Central memory CD8-positive, alpha-beta T cell (primary cell): ENCODE results near the gene UMAD1.

Experiments
- ATAC-seq: fragments of 150-1000 bp; cut with Tn5 transposase; replicated peaks from 2 replicates; pipeline ENCODE4 v1.10.0; 2022; ENCODE audit warnings: mild to moderate bottlenecking, moderate FRiP score, moderate number of reproducible peaks; ENCODE audit not compliant: poor library complexity, severe bottlenecking; ENCODE audit errors: extremely low read depth
- DNase-seq, 2 donors: peaks; one replicate each; pipeline ENCODE4 v3.0.0; 2021; ENCODE audit warnings: low spot score in 2 of 2
- H3K27ac Mint-ChIP-seq: one replicate; pipeline ENCODE4 v1.8.0; 2022; ENCODE audit warnings: low read depth, mild to moderate bottlenecking, moderate library complexity, mixed read lengths
- H3K27me3 Mint-ChIP-seq: one replicate; pipeline ENCODE4 v1.8.0; 2022; ENCODE audit warnings: mixed read lengths
- H3K36me3 Mint-ChIP-seq: one replicate; pipeline ENCODE4 v1.8.0; 2022; ENCODE audit warnings: mild to moderate bottlenecking, moderate library complexity, mixed read lengths; ENCODE audit not compliant: insufficient read depth
- H3K4me1 Mint-ChIP-seq: one replicate; pipeline ENCODE4 v1.8.0; 2022; ENCODE audit warnings: mixed read lengths
- H3K4me3 Mint-ChIP-seq: one replicate; pipeline ENCODE4 v1.8.0; 2022; ENCODE audit warnings: mild to moderate bottlenecking, moderate library complexity, mixed read lengths
- H3K9me3 Mint-ChIP-seq: one replicate; pipeline ENCODE4 v1.8.0; 2022; ENCODE audit warnings: mixed read lengths

The UMAD1 gene

DNA sequence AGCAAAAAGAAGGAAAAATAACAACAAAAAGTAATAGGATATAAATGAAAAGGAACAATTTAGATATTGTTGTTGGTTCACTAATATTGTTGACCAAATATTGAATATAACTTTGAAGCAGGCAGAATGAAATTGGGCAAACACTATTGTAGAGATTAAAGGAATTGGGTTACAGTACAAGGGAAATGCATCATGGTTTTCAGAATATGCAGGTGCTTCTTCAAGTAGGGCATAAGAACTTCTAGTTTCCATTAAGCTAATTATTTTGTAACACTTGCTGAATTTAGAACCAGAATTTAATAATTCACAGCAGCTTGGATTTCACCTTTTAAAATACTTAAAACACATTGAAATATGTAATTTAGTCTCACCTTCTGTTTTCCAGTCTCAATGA is 41.4 kb downstream of the UMAD1 start:
- H3K36me3 Mint-ChIP-seq = peaks cover 9% of the 10 kb centered on the region
- no peaks in the 10 kb centered on the region for H3K27me3 Mint-ChIP-seq
- H3K4me3 Mint-ChIP-seq = no peak overlapping the region
- no peaks in the 10 kb centered on the region for H3K9me3 Mint-ChIP-seq
- peaks cover 30% of the 10 kb centered on the region for H3K4me1 Mint-ChIP-seq
- no peak for DNase-seq
- ATAC-seq = no peak
- no peak overlapping the region for H3K27ac Mint-ChIP-seq

DNA sequence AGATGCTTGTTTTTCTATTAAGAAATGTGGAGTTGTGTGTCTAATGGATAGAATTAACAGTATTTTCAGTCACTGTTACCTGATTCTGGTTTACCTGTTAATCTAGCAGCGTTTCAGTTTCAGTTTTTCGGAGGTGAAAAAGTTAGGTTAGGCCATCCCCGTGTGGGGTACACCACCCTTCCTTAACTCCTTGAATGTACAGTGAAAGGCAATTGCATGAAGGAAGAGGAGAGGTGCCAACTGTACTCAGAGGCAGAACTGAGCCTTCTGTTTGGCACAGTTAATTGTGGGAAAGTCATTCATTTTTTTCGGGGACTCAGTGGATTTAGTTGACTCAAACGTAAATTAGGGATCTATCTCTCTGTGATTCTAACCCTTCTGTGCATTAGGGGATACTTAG is 42.3 kb downstream of the UMAD1 start:
- Mint-ChIP-seq H3K27me3 (no peaks in the 10 kb centered on the region), H3K27ac (no peak overlapping the region), H3K9me3 (no peaks in the 10 kb centered on the region), H3K36me3 (peaks cover 7% of the 10 kb centered on the region), H3K4me3 (no peak overlapping the region), H3K4me1 (peaks cover 35% of the 10 kb centered on the region)
- DNase-seq (no peak), ATAC-seq (no peak)

DNA sequence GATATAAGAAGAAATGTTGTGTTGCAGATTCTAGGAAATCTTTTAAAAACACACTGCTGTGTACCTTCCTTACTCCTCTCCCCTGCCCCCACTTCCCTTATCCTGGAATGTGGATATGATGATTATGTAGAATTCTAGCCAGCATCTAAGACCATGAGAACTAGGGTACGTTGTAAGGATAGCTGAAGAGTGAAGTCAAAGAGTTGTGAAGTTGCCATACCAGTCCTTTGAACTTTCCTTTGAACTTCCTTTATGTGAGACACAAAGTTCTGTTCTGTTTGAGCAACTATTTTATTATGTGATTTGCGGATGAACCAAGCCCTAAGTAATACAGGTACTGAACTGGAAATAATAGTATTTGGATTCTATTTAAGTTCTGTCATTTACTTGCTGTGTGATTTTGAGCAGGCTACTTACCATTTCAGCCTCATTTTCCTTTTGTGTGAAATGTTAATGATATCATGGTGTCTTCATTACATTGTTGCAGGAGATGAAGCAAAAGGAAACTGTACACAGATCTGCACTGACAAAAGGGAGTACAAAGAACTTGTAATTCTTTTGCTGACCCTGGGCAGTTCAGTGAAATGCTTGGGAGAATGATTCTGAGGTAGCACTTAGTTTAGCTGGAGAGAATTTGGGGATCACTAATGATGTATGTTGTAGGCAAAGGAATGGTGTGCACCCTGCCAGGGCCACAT is 46.4 kb downstream of the UMAD1 start:
- H3K9me3 Mint-ChIP-seq = no peaks in the 10 kb centered on the region
- H3K4me1 Mint-ChIP-seq = peaks cover 16% of the 10 kb centered on the region
- ATAC-seq = no peak
- H3K27me3 Mint-ChIP-seq = no peaks in the 10 kb centered on the region
- no peak for DNase-seq
- peaks cover 5% of the 10 kb centered on the region for H3K36me3 Mint-ChIP-seq
- no peak overlapping the region for H3K27ac Mint-ChIP-seq
- no peak overlapping the region for H3K4me3 Mint-ChIP-seq

DNA sequence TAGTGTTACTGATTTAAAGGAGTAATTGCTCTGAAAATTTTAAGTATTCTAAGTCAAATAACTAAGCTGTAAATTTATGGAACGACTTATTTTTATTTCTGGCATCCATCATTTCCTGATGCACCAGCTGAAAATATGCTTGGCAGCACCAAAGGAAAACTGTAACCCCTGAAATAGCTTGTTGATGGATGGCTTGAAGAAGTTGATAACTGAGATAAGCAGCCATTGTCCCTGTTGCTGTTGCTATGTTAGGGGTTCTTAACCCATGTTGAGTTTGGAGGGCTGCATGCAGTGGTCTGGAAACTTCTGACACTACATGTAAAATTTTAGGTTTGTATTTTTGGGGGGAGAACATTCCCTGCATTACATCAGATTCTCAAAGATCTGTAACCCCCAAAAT is 47.2 kb downstream of the UMAD1 start:
- Mint-ChIP-seq H3K27me3 (no peaks in the 10 kb centered on the region), H3K27ac (no peak overlapping the region), H3K4me3 (no peak overlapping the region), H3K4me1 (peaks cover 12% of the 10 kb centered on the region), H3K36me3 (peaks cover 4% of the 10 kb centered on the region), H3K9me3 (no peaks in the 10 kb centered on the region)
- DNase-seq (no peak), ATAC-seq (no peak)

DNA sequence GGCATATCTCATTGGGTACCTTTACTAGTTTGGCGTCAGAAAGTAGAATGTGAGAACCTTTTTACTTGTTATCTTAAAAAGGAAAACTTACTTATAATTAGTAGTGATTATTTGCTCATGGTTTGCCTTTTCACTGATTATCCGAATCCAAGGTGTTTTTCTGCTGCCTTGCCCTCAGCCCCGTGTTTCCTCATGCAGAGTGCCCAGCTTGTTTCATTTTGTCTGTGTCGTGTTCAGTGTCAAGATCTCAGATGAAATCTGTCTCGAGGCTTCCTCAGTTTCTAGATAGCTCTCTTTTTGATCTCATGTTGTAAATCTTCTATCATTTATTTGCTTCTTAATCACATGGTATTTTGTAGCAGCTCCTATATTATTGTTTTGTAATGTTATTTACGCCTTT is 47.8 kb downstream of the UMAD1 start:
- Mint-ChIP-seq H3K27ac (no peak overlapping the region), H3K27me3 (no peaks in the 10 kb centered on the region)

DNA sequence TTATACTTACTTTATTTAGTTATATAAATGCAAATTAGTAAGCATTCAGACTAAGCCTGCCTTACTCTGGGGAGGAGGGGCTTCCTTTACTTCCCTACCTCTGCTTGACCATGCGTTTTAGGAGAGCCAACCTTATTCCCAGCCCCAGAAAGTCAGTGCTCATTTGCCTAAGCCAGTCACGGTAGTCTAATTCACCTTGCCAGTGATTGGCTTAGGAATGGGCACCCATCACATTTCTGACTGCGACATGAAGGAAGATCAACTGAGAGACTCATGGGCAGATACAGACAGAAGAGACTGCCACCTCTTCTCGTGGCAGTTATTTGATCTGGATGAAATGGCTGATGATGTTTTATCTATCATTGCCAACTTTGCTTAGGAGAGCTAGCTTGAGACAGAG is 48.4 kb downstream of the UMAD1 start:
- Mint-ChIP-seq H3K27me3 (no peaks in the 10 kb centered on the region), H3K27ac (no peak overlapping the region), H3K9me3 (no peaks in the 10 kb centered on the region), H3K4me3 (no peak overlapping the region), H3K36me3 (peaks cover 3% of the 10 kb centered on the region), H3K4me1 (peaks cover 9% of the 10 kb centered on the region)
- no peak for ATAC-seq
- no peak for DNase-seq

More for the DNA sequence above, 47.8 kb downstream of the UMAD1 start:
- H3K4me3 Mint-ChIP-seq = no peak overlapping the region
- ATAC-seq = no peak
- H3K4me1 Mint-ChIP-seq = peaks cover 9% of the 10 kb centered on the region
- DNase-seq = no peak
- H3K9me3 Mint-ChIP-seq = no peaks in the 10 kb centered on the region
- peaks cover 3% of the 10 kb centered on the region for H3K36me3 Mint-ChIP-seq

DNA sequence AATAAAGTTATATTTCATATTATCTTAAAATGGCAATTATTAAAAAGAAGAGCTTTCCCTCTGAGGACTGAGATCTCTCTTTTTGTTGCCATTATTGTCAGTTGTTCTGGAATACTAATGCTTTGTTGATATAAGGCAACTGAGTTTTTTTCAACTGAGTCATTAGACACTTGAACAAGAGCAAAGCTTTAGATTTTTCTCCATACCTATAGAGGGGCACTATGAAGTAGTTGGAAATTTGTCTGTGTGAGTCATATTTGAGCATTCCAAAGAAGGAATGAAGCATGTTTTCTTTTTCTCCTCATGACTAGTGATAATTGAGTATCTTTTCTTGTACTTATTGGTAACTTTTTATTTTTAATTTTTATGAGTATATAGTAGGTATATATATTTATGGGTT is 53.3 kb downstream of the UMAD1 start:
- peaks cover 7% of the 10 kb centered on the region for H3K4me1 Mint-ChIP-seq
- no peak overlapping the region for H3K27ac Mint-ChIP-seq
- ATAC-seq (no peak), DNase-seq (no peak)
- H3K9me3 Mint-ChIP-seq = no peaks in the 10 kb centered on the region
- no peak overlapping the region for H3K4me3 Mint-ChIP-seq
- H3K36me3 Mint-ChIP-seq = peaks cover 5% of the 10 kb centered on the region
- H3K27me3 Mint-ChIP-seq = no peaks in the 10 kb centered on the region

DNA sequence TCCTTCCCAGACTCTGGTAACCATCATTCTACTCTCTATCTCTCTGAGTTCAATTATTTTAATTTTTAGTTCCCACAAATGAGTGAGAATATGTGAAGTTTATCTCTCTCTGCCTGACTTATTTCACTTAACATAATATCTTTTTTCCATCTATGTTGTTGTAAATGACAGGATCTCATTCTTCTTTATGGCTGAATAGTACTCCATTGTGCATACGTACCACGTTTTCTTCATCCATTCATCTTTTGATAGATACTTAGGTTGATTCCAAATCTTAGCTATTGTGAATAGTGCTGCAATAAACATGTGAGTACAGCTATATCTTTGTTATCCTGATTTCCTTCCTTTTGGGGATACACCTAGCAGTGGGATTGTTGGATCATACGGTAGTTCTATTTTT is 54.0 kb downstream of the UMAD1 start:
- Mint-ChIP-seq H3K27ac (no peak overlapping the region), H3K36me3 (peaks cover 3% of the 10 kb centered on the region), H3K27me3 (no peaks in the 10 kb centered on the region), H3K4me1 (peaks cover 9% of the 10 kb centered on the region), H3K9me3 (no peaks in the 10 kb centered on the region), H3K4me3 (no peak overlapping the region)
- no peak for ATAC-seq
- DNase-seq = no peak

DNA sequence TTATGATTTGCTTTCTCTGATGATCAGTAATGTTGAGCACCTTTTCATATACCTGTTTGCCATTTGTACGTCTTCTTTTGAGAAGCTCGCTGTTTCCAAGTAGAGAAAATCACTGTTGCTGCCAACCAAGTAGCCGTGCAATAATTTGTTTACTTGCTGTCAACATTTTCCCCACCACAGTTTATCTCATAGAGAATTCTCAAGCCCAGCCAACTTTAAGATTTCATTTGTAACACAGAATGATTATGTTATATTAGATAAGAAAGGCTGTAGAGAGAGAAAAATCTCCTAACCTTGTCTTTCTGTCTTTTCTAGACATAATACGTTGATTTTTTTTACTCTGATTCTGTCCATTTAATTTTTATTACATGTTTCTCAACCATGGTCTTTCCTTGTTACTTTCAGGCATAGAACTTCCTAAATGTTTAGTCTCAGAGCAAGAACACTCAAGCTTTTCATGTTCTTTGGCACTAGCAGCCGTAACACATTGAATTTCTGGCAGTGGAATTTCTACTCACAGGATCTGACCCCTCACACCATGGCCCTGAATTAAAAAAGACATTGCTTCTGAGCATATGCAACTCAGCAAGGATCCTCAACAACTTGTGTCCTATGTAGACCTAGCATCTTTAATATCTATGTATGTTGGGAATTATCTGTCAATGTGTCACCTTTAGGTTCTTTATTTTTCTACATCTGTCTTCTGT is 54.7 kb downstream of the UMAD1 start:
- ATAC-seq (no peak), DNase-seq (no peak)
- H3K4me3 Mint-ChIP-seq = no peak overlapping the region
- H3K27ac Mint-ChIP-seq = no peak overlapping the region
- H3K4me1 Mint-ChIP-seq = peaks cover 15% of the 10 kb centered on the region
- H3K36me3 Mint-ChIP-seq = peaks cover 3% of the 10 kb centered on the region
- no peaks in the 10 kb centered on the region for H3K9me3 Mint-ChIP-seq
- H3K27me3 Mint-ChIP-seq = no peaks in the 10 kb centered on the region

DNA sequence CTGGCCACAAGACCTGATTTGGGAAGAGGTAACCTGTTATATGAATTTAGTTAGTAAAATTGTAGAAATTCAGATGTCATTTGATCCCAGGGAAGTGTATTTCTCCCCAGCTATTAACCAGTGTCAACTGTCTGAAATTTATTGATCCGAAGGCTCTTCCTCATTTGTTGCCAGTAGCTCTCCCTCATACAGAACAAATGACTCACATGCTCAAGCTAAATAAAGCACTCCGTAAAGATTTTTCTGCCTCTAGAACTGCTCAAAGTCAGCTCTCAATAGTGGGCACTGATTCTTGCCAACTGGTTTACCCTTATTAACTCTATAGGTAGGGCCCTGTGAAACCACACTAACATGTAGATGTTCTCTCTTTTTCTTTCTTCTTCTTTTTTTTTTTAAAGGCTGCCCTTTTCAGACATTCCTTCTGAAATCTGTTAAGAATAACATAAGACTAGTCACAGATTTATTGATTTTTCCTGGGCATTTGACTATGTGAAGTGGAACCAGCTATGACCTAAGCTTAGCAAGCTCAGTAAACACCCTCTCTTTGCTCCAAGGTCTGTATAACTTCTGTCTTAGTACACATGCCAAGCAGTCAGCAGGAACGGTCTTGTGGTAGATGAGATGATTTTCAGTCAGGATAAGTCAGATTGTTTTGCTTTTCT is 56.0 kb downstream of the UMAD1 start:
- no peak for ATAC-seq
- Mint-ChIP-seq H3K36me3 (peaks cover 3% of the 10 kb centered on the region), H3K9me3 (no peaks in the 10 kb centered on the region), H3K4me3 (no peak overlapping the region), H3K4me1 (peaks cover 17% of the 10 kb centered on the region), H3K27ac (no peak overlapping the region), H3K27me3 (no peaks in the 10 kb centered on the region)
- DNase-seq = no peak

DNA sequence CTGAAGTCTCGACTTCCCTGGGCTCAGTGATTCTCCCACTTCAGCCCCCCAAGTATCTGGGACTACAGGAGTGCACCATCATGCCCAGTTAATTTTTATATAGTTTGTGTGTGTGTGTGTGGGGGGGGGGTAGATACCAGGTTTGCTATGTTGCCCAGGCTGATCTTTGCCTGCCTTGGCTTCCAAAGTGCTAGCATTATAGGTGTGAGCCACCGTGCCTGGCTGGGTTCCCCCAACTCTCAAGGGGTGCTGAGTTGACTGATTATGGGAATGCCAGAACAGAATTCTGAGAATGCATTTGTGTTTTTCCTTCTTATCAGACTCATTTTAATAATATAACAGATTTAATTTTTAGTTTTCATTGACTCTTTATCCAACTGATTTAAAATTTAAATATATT is 58.4 kb downstream of the UMAD1 start:
- peaks cover 2% of the 10 kb centered on the region for H3K36me3 Mint-ChIP-seq
- no peak overlapping the region for H3K4me3 Mint-ChIP-seq
- ATAC-seq (no peak), DNase-seq (no peak)
- no peak overlapping the region for H3K27ac Mint-ChIP-seq
- no peaks in the 10 kb centered on the region for H3K27me3 Mint-ChIP-seq
- peaks cover 22% of the 10 kb centered on the region for H3K4me1 Mint-ChIP-seq
- H3K9me3 Mint-ChIP-seq = no peaks in the 10 kb centered on the region

DNA sequence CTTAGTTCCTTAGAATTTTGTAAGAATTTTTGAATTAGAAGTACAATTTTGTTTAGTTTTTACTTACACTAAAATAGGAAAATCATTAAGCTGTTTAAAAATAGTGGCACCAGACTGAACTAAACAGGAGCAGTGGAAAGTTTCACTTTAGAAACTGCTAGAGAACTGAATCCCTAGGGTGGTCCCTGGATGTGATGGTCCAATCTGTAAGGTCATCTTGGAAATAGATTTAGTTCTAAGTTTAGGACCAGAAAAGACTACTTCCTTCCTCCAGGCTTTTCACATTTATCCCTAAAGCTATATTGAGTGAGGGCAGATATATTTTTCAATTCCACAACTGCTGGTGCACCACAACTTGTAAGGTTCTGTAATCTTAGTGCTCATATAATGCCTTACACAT is 58.8 kb downstream of the UMAD1 start:
- ATAC-seq = no peak
- no peak overlapping the region for H3K4me3 Mint-ChIP-seq
- no peak for DNase-seq
- H3K4me1 Mint-ChIP-seq = peaks cover 22% of the 10 kb centered on the region
- H3K9me3 Mint-ChIP-seq = no peaks in the 10 kb centered on the region
- H3K27ac Mint-ChIP-seq = peak overlapping the region; percentile 38
- no peaks in the 10 kb centered on the region for H3K27me3 Mint-ChIP-seq
- H3K36me3 Mint-ChIP-seq = peaks cover 1% of the 10 kb centered on the region

DNA sequence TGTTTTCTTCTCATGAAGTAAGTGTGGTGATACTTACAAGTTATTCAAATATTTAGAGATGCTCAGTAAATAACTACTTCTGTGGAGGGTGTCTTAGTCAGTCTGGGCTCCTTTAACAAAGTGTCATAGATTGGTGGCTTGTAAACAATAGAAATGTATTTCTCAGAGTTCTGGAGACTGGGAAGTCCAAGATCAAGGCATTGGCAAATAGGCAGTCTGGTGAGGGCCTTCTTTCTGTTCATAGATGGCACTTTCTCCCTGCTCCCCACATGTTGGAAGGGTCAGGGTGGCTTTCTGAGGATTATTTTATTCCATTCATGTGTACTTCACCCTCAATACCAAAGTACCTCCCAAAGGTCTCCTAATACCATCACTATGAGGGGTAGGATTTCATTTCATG is 59.4 kb downstream of the UMAD1 start:
- no peak for ATAC-seq
- no peak overlapping the region for H3K4me3 Mint-ChIP-seq
- no peaks in the 10 kb centered on the region for H3K9me3 Mint-ChIP-seq
- no peak for DNase-seq
- peaks cover 22% of the 10 kb centered on the region for H3K4me1 Mint-ChIP-seq
- no peaks in the 10 kb centered on the region for H3K36me3 Mint-ChIP-seq
- peak overlapping the region; percentile 38 for H3K27ac Mint-ChIP-seq
- H3K27me3 Mint-ChIP-seq = no peaks in the 10 kb centered on the region
